HG03064 (cell line): ENCODE measurements around the gene SLC43A2.
"Not testable (repeated sequence)": the region's sequence is repeated elsewhere in the genome, so short reads cannot be mapped to it uniquely, and the experiment has no call there.

Source experiments
- ATAC-seq: cut with Tn5 transposase; IDR thresholded peaks from one replicate; pipeline ENCODE4 v1.9.1; 2021; ENCODE audit warnings: low read depth; ENCODE audit not compliant: unreplicated experiment

The SLC43A2 gene

GRCh38 chr17:1566505-1567199 lies 62.0 kb downstream of the SLC43A2 start:
- no peak for ATAC-seq

- no peak for ATAC-seq
Measured at GRCh38 chr17:1565877-1566276, 62.8 kb downstream of the SLC43A2 start.

GRCh38 chr17:1563786-1564613 lies 64.6 kb downstream of the SLC43A2 start:
- ATAC-seq, result no peak

- not testable (repeated sequence) for ATAC-seq
Measured at GRCh38 chr17:1563471-1563785, 65.2 kb downstream of the SLC43A2 start.

GRCh38 chr17:1562176-1562643 lies 66.4 kb downstream of the SLC43A2 start:
- peak; percentile 32 for ATAC-seq

GRCh38 chr17:1561420-1562175 lies 67.0 kb downstream of the SLC43A2 start:
- no peak for ATAC-seq

- ATAC-seq, result no peak
Measured at GRCh38 chr17:1560858-1561355, 67.7 kb downstream of the SLC43A2 start.

GRCh38 chr17:1560101-1560857 lies 68.4 kb downstream of the SLC43A2 start:
- ATAC-seq, result no peak

- no peak for ATAC-seq
Measured at GRCh38 chr17:1559047-1560043, 69.3 kb downstream of the SLC43A2 start.

GRCh38 chr17:1558401-1558800 lies 70.2 kb downstream of the SLC43A2 start:
- ATAC-seq, result no peak

GRCh38 chr17:1557355-1558095 lies 71.1 kb downstream of the SLC43A2 start:
- ATAC-seq, result no peak

GRCh38 chr17:1555651-1556471 lies 72.8 kb downstream of the SLC43A2 start:
- no peak for ATAC-seq

GRCh38 chr17:1554751-1555540 lies 73.7 kb downstream of the SLC43A2 start:
- ATAC-seq, result no peak

GRCh38 chr17:1553354-1554266 lies 75.0 kb downstream of the SLC43A2 start:
- ATAC-seq, result no peak

- no peak for ATAC-seq
Measured at GRCh38 chr17:1552932-1553331, 75.7 kb downstream of the SLC43A2 start.

- ATAC-seq, result no peak
Measured at GRCh38 chr17:1551741-1552140, 76.9 kb downstream of the SLC43A2 start.
